GM12878 (cell line): ENCODE data around the gene RSPH1. TPM values are rescaled to one million over a fixed set of nuclear protein-coding genes. Genes with fewer than 3 reads are reported as not detected.

Experiments used
- ATAC-seq: fragments of 200-7000 bp; cut with Tn5 transposase; 3 replicates; pipeline ENCODE4 v1.9.1; 2020; ENCODE audit warnings: mild to moderate bottlenecking, moderate library complexity
- BruUV-seq: library from RNA; stranded (reverse); fragments of 400-500 nt; replicated peaks from 2 replicates; lab custom pipeline; 2021; lab: Mats Ljungman, UMichigan
- CTCF ChIA-PET: fragments of 300-600 bp; sonication (Branson Sonifier 250); formaldehyde crosslinking; extraction: SDS; loops from one replicate; lab custom pipeline; 2021; ENCODE audit warnings: inconsistent platforms; lab: Yijun Ruan, JAX
- POLR2A ChIA-PET: fragments of 350-600 bp; formaldehyde crosslinking; extraction: SDS; loops from one replicate; lab custom pipeline; 2021; ENCODE audit warnings: inconsistent platforms; lab: Charles Lee
- RAD21 ChIA-PET: fragments of 300-600 bp; sonication (Branson Sonifier 250); formaldehyde crosslinking; loops from one replicate; lab custom pipeline; 2023; ENCODE audit warnings: antibody characterized with exemption; ENCODE audit not compliant: unreplicated experiment; lab: Charles Lee
- SMC1A ChIA-PET: fragments of 300-600 bp; sonication (Branson Sonifier 250); formaldehyde crosslinking; loops from one replicate; lab custom pipeline; 2023; ENCODE audit not compliant: unreplicated experiment, uncharacterized antibody; lab: Charles Lee
- DNase-seq: peaks from one replicate; pipeline ENCODE4 v3.0.0-alpha.2; 2011; ENCODE audit warnings: low read depth, low spot score
- FAIRE-seq: peaks from 3 replicates; lab custom pipeline; 2011; peaks lifted over from hg19 to GRCh38; lab: Jason Lieb, UNC
- H2AFZ ChIP-seq: 2 replicates; pipeline ENCODE4 v1.6.0; 2011; ENCODE audit warnings: low read depth, low read length, control low read depth; ENCODE audit not compliant: control insufficient read depth
- H3K27ac ChIP-seq: 2 replicates; pipeline ENCODE4 v1.5.1; 2011; ENCODE audit warnings: control low read depth; ENCODE audit not compliant: control insufficient read depth, insufficient read depth
- H3K27me3 ChIP-seq, 2 experiments: replicated peaks in 1 of 2; 2 replicates each; pipeline versions ENCODE4 v1.6.0 to v1.6.1; 2011; ENCODE audit warnings: low read length in 1 of 2; ENCODE audit not compliant: control insufficient read depth in 2 of 2, insufficient read depth in 2 of 2
- H3K36me3 ChIP-seq, 2 experiments: 2 replicates each; pipeline ENCODE4 v1.5.1; 2011; ENCODE audit warnings: low read length in 1 of 2; ENCODE audit not compliant: control insufficient read depth in 2 of 2, insufficient read depth in 2 of 2
- H3K4me1 ChIP-seq: 2 replicates; pipeline ENCODE4 v1.6.1; 2011; ENCODE audit warnings: mild to moderate bottlenecking, low read length, moderate library complexity, mixed read lengths; ENCODE audit not compliant: control insufficient read depth, insufficient read depth
- H3K4me2 ChIP-seq: 2 replicates; pipeline ENCODE4 v1.6.0; 2011; ENCODE audit warnings: control low read depth; ENCODE audit not compliant: control insufficient read depth, insufficient read depth
- H3K4me3 ChIP-seq: fragments of 200-600 bp; sonication (generic); 2 replicates; pipeline ENCODE4 v1.5.1; 2016
- H3K79me2 ChIP-seq: 2 replicates; pipeline ENCODE4 v1.6.0; 2011; ENCODE audit warnings: low read length; ENCODE audit not compliant: control insufficient read depth, insufficient read depth
- H3K9ac ChIP-seq: 2 replicates; pipeline ENCODE4 v1.8.0; 2011; ENCODE audit warnings: low read length, control low read depth, mixed read lengths; ENCODE audit not compliant: control insufficient read depth, insufficient read depth
- H3K9me3 ChIP-seq: replicated peaks from 3 replicates; pipeline ENCODE4 v1.5.1; 2011; ENCODE audit warnings: mild to moderate bottlenecking, low read length; ENCODE audit not compliant: control insufficient read depth, insufficient read depth
- H4K20me1 ChIP-seq: 2 replicates; pipeline ENCODE4 v1.6.0; 2011; ENCODE audit not compliant: control insufficient read depth, insufficient read depth
- HDAC6 ChIP-seq: fragments of 200-600 bp; sonication (generic); IDR thresholded peaks from one replicate; pipeline ENCODE4 v1.8.0; 2017; ENCODE audit warnings: antibody characterized with exemption; ENCODE audit not compliant: unreplicated experiment
- HDGF ChIP-seq: fragments of 450-650 bp; IDR thresholded peaks from 2 replicates; pipeline ENCODE4 v1.6.1; 2016; ENCODE audit warnings: antibody characterized with exemption
- KLF5 ChIP-seq: fragments of 450-650 bp; IDR thresholded peaks from 2 replicates; pipeline ENCODE4 v1.6.1; 2014; ENCODE audit warnings: mild to moderate bottlenecking; ENCODE audit not compliant: partially characterized antibody
- MEF2A ChIP-seq: IDR thresholded peaks from 2 replicates; pipeline ENCODE4 v1.6.1; 2011; ENCODE audit warnings: low read depth, mild to moderate bottlenecking, low read length, moderate library complexity; ENCODE audit not compliant: insufficient read depth
- MLLT1 ChIP-seq: fragments of 450-650 bp; IDR thresholded peaks from 2 replicates; pipeline ENCODE4 v1.6.1; 2016; ENCODE audit warnings: mild to moderate bottlenecking
- MTA2 ChIP-seq: fragments of 450-650 bp; IDR thresholded peaks from 2 replicates; pipeline ENCODE4 v1.6.1; 2016; ENCODE audit warnings: low read depth, mild to moderate bottlenecking, moderate library complexity
- PBX3 ChIP-seq: IDR thresholded peaks from 2 replicates; pipeline ENCODE4 v1.6.1; 2011; ENCODE audit warnings: mild to moderate bottlenecking, low read depth, low read length, moderate library complexity; ENCODE audit not compliant: insufficient replicate concordance
- RAD21 ChIP-seq: IDR thresholded peaks from 2 replicates; pipeline ENCODE4 v1.6.1; 2011; ENCODE audit warnings: mild to moderate bottlenecking, low read depth, low read length, moderate library complexity; ENCODE audit not compliant: insufficient read depth
- REST ChIP-seq: IDR thresholded peaks from 2 replicates; pipeline ENCODE4 v1.6.1; 2012; ENCODE audit warnings: mild to moderate bottlenecking, low read depth, low read length
- RFX5 ChIP-seq: IDR thresholded peaks from 2 replicates; pipeline ENCODE4 v1.6.1; 2011; ENCODE audit warnings: low read depth, low read length, improper control_type of control experiment
- SMAD1 ChIP-seq: fragments of 450-650 bp; IDR thresholded peaks from 2 replicates; pipeline ENCODE4 v1.6.1; 2018; ENCODE audit warnings: mild to moderate bottlenecking, low read depth; ENCODE audit not compliant: partially characterized antibody
- USF1 ChIP-seq: IDR thresholded peaks from 2 replicates; pipeline ENCODE4 v1.6.1; 2011; ENCODE audit warnings: borderline replicate concordance, low read depth, mild to moderate bottlenecking, moderate library complexity, mixed read lengths, low read length; ENCODE audit not compliant: insufficient read depth; ENCODE audit errors: extremely low read length
- ZNF24 ChIP-seq: fragments of 450-650 bp; IDR thresholded peaks from 2 replicates; pipeline ENCODE4 v1.6.1; 2017; ENCODE audit warnings: antibody characterized with exemption, mild to moderate bottlenecking
- WGBS: methylation state at CpG from one replicate; pipeline ENCODE4 v1.1.6; 2016; ENCODE audit warnings: low lambda C conversion rate; ENCODE audit not compliant: insufficient replicate concordance, insufficient coverage; ENCODE audit errors: missing lambda C conversion rate; 5-methylcytosine and 5-hydroxymethylcytosine counted together
- in situ Hi-C: fragments of 300-500 bp; cut with MboI; formaldehyde crosslinking; loops from 9 replicates; pipeline ENCODE4 v1.14.3; 2018; ENCODE audit warnings: mixed read lengths
- intact Hi-C: fragments of 100-400 bp; cut with micrococcal nuclease; formaldehyde crosslinking; loops from one replicate; pipeline ENCODE4 v1.14.2; 2022; ENCODE audit not compliant: unreplicated experiment
- polyA plus RNA-seq, 11 experiments: library from polyadenylated mRNA; depleted of rRNA in 4 of 11; unstranded in 6 of 11; stranded (reverse) in 5 of 11; fragments of >200 nt; fragmentation: Nextera tagmentation in 4 of 11; fragmentation: Illumina TruSeq in 1 of 11; extraction: Ambion mirVana in 4 of 11; extraction: Trizol in 1 of 11; gene quantifications; 1 replicate in 1 of 11; 2 replicates in 10 of 11; pipeline versions ENCODE4 v1.2.1 to v1.2.3, GENCODE V29; 2011 to 2016; ENCODE audit warnings: inconsistent platforms in 2 of 11, missing spikeins in 2 of 11, low read depth in 1 of 11
- total RNA-seq, 4 experiments: library from RNA; depleted of rRNA in 3 of 4; stranded (reverse); fragments of >200 nt in 3 of 4; fragmentation: Illumina TruSeq in 1 of 4; extraction: Trizol in 1 of 4; gene quantifications; 2 replicates each; pipeline versions ENCODE4 v1.2.1 to v1.2.3, GENCODE V29; 2013 to 2021

The RSPH1 gene
- total and polyA plus RNA-seq, 10 of the 15 experiments (the other 5 are each of a cell fraction or from before 2014, with no cell fraction given): 0.11 to 1.4 (median 0.38) TPM

DNA sequence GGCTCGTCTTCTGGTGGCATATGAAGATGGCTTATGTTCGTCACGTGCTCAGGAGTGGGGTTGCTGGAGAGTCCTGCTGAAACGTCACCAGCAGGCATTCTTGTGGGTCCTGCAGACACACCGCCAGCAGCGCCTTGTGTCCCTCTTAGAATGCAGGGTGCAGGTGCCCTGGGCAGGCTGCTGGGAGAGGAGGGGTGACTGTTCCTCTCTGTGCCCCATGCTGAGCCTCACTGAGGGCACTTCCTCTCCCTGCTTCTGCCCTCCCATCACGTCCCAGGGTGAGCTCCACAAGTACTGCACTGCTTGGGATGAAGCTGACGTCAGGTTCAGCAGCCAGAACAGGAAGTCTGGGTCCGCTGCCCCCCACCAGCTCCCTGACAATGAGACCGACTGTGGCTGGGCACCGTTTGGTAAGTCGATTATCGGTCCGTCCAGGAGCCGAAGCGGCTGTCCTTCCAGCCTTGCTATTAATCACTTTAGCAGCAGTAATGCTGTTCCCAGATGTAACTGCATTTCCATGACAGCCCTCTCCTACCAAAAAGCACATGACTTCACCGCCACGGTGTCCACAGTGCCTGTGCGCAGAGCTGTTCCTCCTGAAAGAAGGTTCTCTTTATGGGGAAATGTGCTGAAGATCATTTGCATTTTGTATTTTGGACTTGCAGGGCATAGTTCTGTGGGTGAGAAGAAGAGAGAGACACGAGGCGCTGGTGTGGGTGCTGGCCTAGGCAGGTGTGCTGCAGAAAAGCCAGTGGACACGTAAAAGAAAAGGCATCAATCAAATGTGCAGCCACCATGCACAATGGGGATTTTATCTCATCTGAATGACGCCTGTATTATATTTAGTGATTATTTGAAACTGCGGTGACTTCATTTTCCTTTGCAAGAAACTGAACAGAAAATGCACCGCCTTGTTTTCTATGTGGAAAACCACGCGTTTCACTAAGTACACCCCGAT, 38.7 kb upstream of the RSPH1 start:
- Histone ChIP-seq H4K20me1 (no peaks in the 10 kb centered on the region), H3K36me3 (peaks cover 16 to 18% of the 10 kb centered on the region in 2 experiments), H3K9me3 (no peaks in the 10 kb centered on the region), H3K79me2 (peaks cover 19% of the 10 kb centered on the region), H3K27ac (peak overlapping the region; percentile 76), H3K4me2 (peak overlapping the region; percentile 38), H3K9ac (peak overlapping the region; percentile 9), H3K27me3 (no peaks in the 10 kb centered on the region), H3K4me3 (peak overlapping the region; percentile 47; the same call in 1 of the 2 replicates), H3K4me1 (peaks cover 71% of the 10 kb centered on the region), H2AFZ (peak overlapping the region; percentile 41)
- ChIA-PET CTCF (interaction anchor here (0.6 to 7.6 kb wide), 13 partner anchors 9 to 296 kb away, joined by 3 to 168 read pairs (median 23); partner anchors contain the start of gene SLC37A1), RAD21 (interaction anchor here (1.0 to 6.6 kb wide), 27 partner anchors 9 to 361 kb away, joined by 3 to 146 read pairs (median 9); partner anchors contain the start of genes RSPH1 and SLC37A1), SMC1A (interaction anchor here (0.9 to 9.1 kb wide), 19 partner anchors 11 to 276 kb away, joined by 3 to 268 read pairs (median 10); partner anchors contain the start of gene SLC37A1), POLR2A (interaction anchor here (0.9 to 6.0 kb wide), 12 partner anchors 9 to 301 kb away, joined by 3 to 71 read pairs (median 8); partner anchors contain the start of gene SLC37A1)
- peak; percentile 75 for FAIRE-seq
- intact Hi-C loops: loop anchor here (1.0 to 5.0 kb wide), 2 partner anchors 10 to 297 kb away; no protein-coding TSS in a partner anchor
- in situ Hi-C loops: loop anchor here (5.0 kb wide), 3 partner anchors 227 to 387 kb away; no protein-coding TSS in a partner anchor
- TSS peak; percentile 73 for BruUV-seq
- DNase-seq: peak; percentile 80
- WGBS: 1% methylated on average over 28 of the region's 28 CpGs
- peak; percentile 73 for ATAC-seq
- TF ChIP-seq MEF2A: peak; percentile 81; the same call in 1 of the 2 replicates
- TF ChIP-seq MTA2: peak; percentile 97
- peak; percentile 78; the same call in 1 of the 2 replicates for TF ChIP-seq MLLT1
- TF ChIP-seq RAD21: no peak
- peak; percentile 90 for TF ChIP-seq SMAD1
- no peak for TF ChIP-seq REST
- TF ChIP-seq KLF5: peak; percentile 88
- no peak for TF ChIP-seq HDAC6
- no peak for TF ChIP-seq ZNF24
- peak; percentile 58 for TF ChIP-seq USF1
- TF ChIP-seq HDGF: peak; percentile 40; the same call in 1 of the 2 replicates
- TF ChIP-seq PBX3: peak; percentile 92
- no peak for TF ChIP-seq RFX5
